Epithelial cell of umbilical artery (primary cell): ENCODE results near the gene THSD7A. TPM values are rescaled to one million over a fixed set of nuclear protein-coding genes. Genes with fewer than 3 reads are reported as not detected.

ENCODE experiments used
- total RNA-seq: library from RNA; depleted of rRNA; stranded (reverse); fragments of >200 nt; gene quantifications from 2 replicates; pipeline ENCODE4 v1.2.3, GENCODE V29; 2014

Gene THSD7A, protein sequence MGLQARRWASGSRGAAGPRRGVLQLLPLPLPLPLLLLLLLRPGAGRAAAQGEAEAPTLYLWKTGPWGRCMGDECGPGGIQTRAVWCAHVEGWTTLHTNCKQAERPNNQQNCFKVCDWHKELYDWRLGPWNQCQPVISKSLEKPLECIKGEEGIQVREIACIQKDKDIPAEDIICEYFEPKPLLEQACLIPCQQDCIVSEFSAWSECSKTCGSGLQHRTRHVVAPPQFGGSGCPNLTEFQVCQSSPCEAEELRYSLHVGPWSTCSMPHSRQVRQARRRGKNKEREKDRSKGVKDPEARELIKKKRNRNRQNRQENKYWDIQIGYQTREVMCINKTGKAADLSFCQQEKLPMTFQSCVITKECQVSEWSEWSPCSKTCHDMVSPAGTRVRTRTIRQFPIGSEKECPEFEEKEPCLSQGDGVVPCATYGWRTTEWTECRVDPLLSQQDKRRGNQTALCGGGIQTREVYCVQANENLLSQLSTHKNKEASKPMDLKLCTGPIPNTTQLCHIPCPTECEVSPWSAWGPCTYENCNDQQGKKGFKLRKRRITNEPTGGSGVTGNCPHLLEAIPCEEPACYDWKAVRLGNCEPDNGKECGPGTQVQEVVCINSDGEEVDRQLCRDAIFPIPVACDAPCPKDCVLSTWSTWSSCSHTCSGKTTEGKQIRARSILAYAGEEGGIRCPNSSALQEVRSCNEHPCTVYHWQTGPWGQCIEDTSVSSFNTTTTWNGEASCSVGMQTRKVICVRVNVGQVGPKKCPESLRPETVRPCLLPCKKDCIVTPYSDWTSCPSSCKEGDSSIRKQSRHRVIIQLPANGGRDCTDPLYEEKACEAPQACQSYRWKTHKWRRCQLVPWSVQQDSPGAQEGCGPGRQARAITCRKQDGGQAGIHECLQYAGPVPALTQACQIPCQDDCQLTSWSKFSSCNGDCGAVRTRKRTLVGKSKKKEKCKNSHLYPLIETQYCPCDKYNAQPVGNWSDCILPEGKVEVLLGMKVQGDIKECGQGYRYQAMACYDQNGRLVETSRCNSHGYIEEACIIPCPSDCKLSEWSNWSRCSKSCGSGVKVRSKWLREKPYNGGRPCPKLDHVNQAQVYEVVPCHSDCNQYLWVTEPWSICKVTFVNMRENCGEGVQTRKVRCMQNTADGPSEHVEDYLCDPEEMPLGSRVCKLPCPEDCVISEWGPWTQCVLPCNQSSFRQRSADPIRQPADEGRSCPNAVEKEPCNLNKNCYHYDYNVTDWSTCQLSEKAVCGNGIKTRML (N-terminal part only)
- total RNA-seq, result 14.3 and 15.5 TPM in 2 replicates

GRCh38 chr7:11831736-11832495, at the start of gene THSD7A:
TSS of gene THSD7A (minus strand) at chr7:11832198. CDS start at chr7:11831946, 252 bp downstream.

